HUDEP-2 (cell line): ENCODE data around the gene TTLL9.

Experiments used
- DNase-seq, 76 experiments: peaks; one replicate each; lab custom pipeline; 2025; ENCODE audit not compliant: unreplicated experiment in 76 of 76; lab: John Stamatoyannopoulos, UW

TTLL9 gene

DNA sequence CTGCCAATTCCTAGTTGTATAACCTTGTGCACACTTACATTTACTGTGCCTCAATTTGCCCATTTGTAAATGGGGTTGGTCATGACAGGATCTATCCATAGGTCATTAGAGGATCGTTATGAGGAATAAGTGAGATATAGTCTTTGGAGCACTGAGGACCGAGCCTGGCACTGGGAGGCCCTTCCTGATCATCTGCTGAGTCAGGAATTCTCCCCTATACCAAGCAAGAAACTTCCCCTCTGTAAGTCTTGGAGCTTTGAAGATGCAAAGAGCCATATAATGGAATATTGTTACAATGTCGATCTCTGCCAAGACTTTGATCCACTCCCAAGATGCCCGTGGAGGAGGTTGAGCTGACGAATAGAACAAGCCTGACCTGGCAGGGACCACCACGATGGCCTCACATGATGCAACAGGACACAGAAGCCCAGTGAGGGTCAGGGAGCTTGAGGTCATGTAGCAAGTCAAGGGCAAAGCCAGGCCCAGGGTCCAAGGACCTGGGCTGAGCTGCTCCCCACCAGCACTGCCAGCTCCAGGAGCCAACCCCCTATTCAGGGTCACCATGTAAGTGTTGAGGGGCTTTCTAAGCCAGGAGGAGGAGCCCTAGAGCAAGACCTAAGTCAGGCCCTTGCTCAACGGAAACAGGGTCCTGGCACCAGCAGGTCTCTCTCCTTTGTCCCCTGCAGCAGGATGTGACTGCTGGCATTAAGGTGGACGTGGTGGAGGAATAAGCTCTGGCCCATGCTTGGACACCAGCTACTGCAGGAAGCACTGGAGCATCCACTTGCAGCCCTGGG is 64.7 kb downstream of the TTLL9 start:
- DNase-seq = no peak

- DNase-seq = no peak
These were observed 66.0 kb downstream of the TTLL9 start for GRCh38 chr20:31936420-31936819.

- no peak for DNase-seq
These were observed 67.4 kb downstream of the TTLL9 start for GRCh38 chr20:31937820-31938219.

- no peak for DNase-seq
These were observed 69.2 kb downstream of the TTLL9 start for GRCh38 chr20:31939661-31940060.

GRCh38 chr20:31943052-31943471 is 72.6 kb downstream of the TTLL9 start:
- DNase-seq = no peak

- no peak for DNase-seq
These were observed 74.9 kb downstream of the TTLL9 start for GRCh38 chr20:31945319-31945718.

- no peak for DNase-seq
These were observed 75.4 kb downstream of the TTLL9 start for GRCh38 chr20:31945785-31946184.

- DNase-seq = no peak
These were observed 77.6 kb downstream of the TTLL9 start for GRCh38 chr20:31948008-31948407.

- peak in 67 of 76 experiments; percentile 5 to 79 (median 47) for DNase-seq
These were observed 79.6 kb downstream of the TTLL9 start for GRCh38 chr20:31949877-31950646.

DNA sequence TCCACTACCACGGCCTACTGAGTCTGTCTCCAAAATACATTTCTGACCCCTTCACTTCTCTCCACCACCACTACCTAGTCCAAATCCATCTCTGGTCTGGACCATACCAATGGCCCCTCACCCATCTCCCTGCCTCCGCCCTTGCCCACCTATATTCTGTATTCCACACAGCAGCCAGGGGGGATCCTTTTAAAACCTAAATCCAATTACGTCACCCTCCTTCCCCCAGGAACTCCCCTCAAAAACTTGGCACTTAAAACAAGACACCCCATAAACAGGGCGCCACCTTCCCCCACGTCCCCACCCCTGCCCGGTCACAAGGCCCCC is 80.7 kb downstream of the TTLL9 start:
- no peak for DNase-seq

DNA sequence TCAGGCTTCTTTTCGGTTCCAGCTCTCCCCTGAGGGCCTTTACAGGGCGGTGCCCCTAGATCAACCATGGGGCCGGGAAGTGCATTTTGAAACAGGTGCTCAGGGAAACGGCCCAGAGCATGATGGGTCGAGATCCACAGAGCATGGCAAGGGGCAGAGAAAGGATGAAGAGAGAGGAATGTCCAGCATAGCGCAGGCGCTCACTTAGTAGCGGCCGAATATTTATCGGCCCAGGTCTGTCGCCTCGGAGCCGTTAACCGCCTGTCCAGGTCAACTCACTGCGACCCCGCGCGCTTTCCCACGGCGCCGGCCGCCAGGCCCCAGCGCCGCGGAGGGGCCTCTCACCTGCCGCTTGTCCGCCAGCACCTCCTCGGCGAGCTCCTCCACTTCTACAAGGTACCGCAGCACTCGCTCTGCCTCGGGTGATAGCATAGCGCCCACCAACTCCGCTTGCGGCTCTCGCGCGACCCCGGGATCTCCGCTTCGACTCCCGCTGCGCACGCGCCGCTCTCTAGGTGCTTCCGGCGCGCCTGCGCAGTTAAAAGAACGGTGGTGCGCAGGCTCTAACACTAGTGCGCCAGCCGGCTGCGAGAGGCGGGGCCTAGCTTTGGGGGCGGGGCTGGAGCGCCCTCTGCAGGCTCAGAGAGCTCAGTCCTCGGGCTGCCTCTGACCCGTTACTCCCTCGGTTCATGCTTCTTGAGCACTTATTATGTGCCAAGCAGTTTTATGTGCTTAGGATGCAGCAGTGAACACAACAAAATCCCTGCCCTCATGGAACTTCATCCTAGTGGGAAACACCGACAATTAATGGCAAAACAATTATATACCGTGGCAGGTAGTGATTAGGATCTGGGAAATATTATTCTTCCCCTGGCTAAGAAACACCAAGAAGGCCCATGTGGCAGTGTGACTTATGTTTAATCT is 81.4 kb downstream of the TTLL9 start, which contains the start of gene PDRG1:
TSS of gene PDRG1 (minus strand) at position 517 of the 924 bp plus-strand sequence. CDS start at position 432, 85 bp downstream.
- DNase-seq = peak in 74 of 76 experiments; percentile 18 to 96 (median 90)

DNA sequence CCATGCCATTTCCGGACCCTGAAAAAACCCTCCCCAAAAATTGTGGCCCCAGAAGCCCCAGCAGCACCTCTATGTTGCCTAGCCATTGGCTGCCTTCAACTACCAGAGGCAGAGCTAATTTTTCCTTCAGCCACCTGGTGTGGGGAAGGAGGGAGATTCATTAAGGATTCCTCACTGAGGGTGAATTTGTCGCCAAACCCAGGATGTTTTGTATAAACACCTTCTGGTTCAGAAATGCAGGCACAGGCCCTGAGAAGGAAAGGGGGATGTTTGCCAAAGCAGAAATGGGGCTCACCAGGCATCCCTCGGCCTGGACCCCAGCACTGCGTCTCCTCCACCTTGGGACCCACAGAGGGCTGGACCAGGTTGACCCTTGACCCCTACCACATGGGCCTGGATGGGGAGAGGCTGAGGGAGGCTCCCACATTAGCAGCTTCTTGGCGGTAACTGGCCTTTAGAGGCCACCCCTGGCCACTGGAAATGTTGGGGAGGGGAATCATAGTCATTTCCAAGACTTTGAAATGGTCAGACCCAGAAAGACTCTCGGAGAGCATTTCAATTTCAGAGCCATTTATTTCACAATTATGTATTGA is 83.2 kb downstream of the TTLL9 start:
- DNase-seq = no peak

GRCh38 chr20:31954500-31954899 is 84.1 kb downstream of the TTLL9 start:
- DNase-seq = no peak

- no peak for DNase-seq
These were observed 86.4 kb downstream of the TTLL9 start for GRCh38 chr20:31956556-31957526.

DNA sequence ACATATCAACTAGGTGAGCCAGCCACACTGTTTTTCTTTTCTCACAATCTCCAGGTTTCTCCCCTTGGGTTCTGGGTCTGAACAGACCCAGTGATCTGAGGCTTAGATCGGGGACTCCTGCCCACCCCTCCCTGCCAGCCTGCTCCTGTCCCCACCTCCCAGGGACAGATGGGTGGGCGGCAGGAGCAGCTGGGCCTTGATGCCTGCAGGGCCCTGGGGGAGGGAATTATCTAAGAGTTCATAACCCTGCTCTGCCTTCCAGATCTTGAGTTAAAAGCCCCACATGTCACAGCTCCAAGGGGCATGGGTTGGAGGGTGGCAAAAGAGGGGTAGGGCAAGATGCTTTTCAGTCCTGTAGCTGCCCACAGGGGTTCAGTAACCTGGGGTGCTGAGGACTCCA is 92.3 kb downstream of the TTLL9 start:
- no peak for DNase-seq

- DNase-seq = no peak
These were observed 93.5 kb downstream of the TTLL9 start for GRCh38 chr20:31963889-31964288.

- no peak for DNase-seq
These were observed 96.7 kb downstream of the TTLL9 start for GRCh38 chr20:31966991-31967655.

DNA sequence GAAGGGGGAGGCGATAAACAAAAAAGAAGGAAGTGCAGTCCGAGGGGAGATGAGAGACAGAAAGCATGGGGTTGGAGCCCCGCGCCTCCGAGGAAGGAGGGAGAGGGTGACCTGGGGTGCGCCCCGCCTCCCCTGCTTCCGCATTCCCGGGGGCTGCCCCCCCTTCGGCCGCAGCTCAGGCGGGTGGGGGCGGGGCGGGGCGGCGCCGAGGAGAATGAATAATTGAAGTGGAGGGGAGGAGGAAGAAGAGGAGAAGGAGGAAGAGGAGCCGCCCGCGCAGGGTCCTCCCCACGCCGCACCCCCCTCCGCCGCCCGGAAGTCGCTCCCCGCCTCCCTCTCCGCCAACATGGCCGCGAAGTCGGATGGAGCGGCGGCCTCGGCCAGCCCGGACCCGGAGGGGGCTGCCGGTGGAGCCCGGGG is 97.4 kb downstream of the TTLL9 start, which contains the start of gene XKR7:
TSS of gene XKR7 (plus strand) at position 322 of the 420 bp plus-strand sequence. CDS start at position 347, 25 bp downstream.
- DNase-seq = peak in 2 of 76 experiments; percentile 19 to 24
